WTC11 (cell line): ENCODE measurements around the gene FGG. TPM values are rescaled to one million over a fixed set of nuclear protein-coding genes. Genes with fewer than 3 reads are reported as not detected.

Source experiments
- ATAC-seq: fragments of 200-7000 bp; cut with Tn5 transposase; 2 replicates; pipeline ENCODE4 v1.10.0; 2021; ENCODE audit warnings: mild to moderate bottlenecking, moderate library complexity
- CTCF ChIA-PET: fragments of 300-600 bp; sonication (Branson Sonifier 250); formaldehyde crosslinking; loops from one replicate; lab custom pipeline; 2021; ENCODE audit warnings: antibody characterized with exemption; lab: Charles Lee
- POLR2A ChIA-PET: fragments of 350-600 bp; sonication (Branson Sonifier 250); formaldehyde crosslinking; loops from one replicate; lab custom pipeline; 2021; ENCODE audit warnings: antibody characterized with exemption; lab: Charles Lee
- DNase-seq: peaks from one replicate; pipeline ENCODE4 v3.0.0; 2021; ENCODE audit warnings: low spot score
- H3K27ac Mint-ChIP-seq: 2 replicates; pipeline ENCODE4 v1.8.0; 2021; ENCODE audit warnings: mixed read lengths
- H3K27me3 Mint-ChIP-seq: 2 replicates; pipeline ENCODE4 v1.8.0; 2021; ENCODE audit warnings: low read depth, mild to moderate bottlenecking, moderate library complexity, mixed read lengths
- H3K36me3 Mint-ChIP-seq: 2 replicates; pipeline ENCODE4 v1.8.0; 2021; ENCODE audit warnings: mixed read lengths
- H3K4me1 Mint-ChIP-seq: 2 replicates; pipeline ENCODE4 v1.8.0; 2022; ENCODE audit warnings: mixed read lengths
- H3K4me3 Mint-ChIP-seq: 2 replicates; pipeline ENCODE4 v1.8.0; 2021; ENCODE audit warnings: mild to moderate bottlenecking, moderate library complexity, mixed read lengths
- H3K9me3 Mint-ChIP-seq: 2 replicates; pipeline ENCODE4 v1.8.0; 2021; ENCODE audit warnings: mixed read lengths
- ESRRA ChIP-seq: sonication (generic); formaldehyde crosslinking; IDR thresholded peaks from 2 replicates; pipeline ENCODE4 v1.8.1; 2022; ENCODE audit warnings: mild to moderate bottlenecking, missing genetic modification reagents, borderline replicate concordance
- ETV6 ChIP-seq: sonication (generic); formaldehyde crosslinking; IDR thresholded peaks from 2 replicates; pipeline ENCODE4 v1.8.1; 2022; ENCODE audit warnings: mild to moderate bottlenecking, missing genetic modification reagents
- FOXP1 ChIP-seq: sonication (generic); formaldehyde crosslinking; IDR thresholded peaks from 2 replicates; pipeline ENCODE4 v1.8.0; 2022; ENCODE audit warnings: missing genetic modification reagents, mild to moderate bottlenecking, moderate library complexity, borderline replicate concordance
- GABPB1 ChIP-seq: sonication (generic); formaldehyde crosslinking; IDR thresholded peaks from 2 replicates; pipeline ENCODE4 v1.8.1; 2023; ENCODE audit warnings: mild to moderate bottlenecking, missing genetic modification reagents
- GTF2I ChIP-seq: fragments of 250-450 bp; sonication (Bioruptor Pico); conservative IDR thresholded peaks from 2 replicates; pipeline ENCODE4 v1.4.0; 2021; ENCODE audit warnings: mild to moderate bottlenecking
- HMGA2 ChIP-seq: fragments of 250-450 bp; sonication (Bioruptor Pico); IDR thresholded peaks from 2 replicates; pipeline ENCODE4 v1.4.0; 2021; ENCODE audit warnings: mild to moderate bottlenecking, moderate library complexity
- JAZF1 ChIP-seq: fragments of 250-450 bp; sonication (Bioruptor Pico); IDR thresholded peaks from 2 replicates; pipeline ENCODE4 v1.9.0; 2021; ENCODE audit warnings: moderate library complexity, mild to moderate bottlenecking, inconsistent platforms
- MLX ChIP-seq: sonication (generic); formaldehyde crosslinking; IDR thresholded peaks from 2 replicates; pipeline ENCODE4 v1.8.1; 2023; ENCODE audit warnings: mild to moderate bottlenecking, missing genetic modification reagents, moderate library complexity
- MXD4 ChIP-seq: fragments of 250-450 bp; sonication (Bioruptor Pico); IDR thresholded peaks from 2 replicates; pipeline ENCODE4 v1.8.0; 2021; ENCODE audit warnings: mild to moderate bottlenecking, moderate library complexity, borderline replicate concordance
- NR1H2 ChIP-seq: sonication (generic); formaldehyde crosslinking; IDR thresholded peaks from 2 replicates; pipeline ENCODE4 v1.9.0; 2021; ENCODE audit warnings: mild to moderate bottlenecking, moderate library complexity, missing genetic modification reagents
- PRDM15 ChIP-seq: sonication (generic); formaldehyde crosslinking; IDR thresholded peaks from 2 replicates; pipeline ENCODE4 v1.8.0; 2022; ENCODE audit warnings: missing genetic modification reagents
- PRRX2 ChIP-seq: fragments of 250-450 bp; sonication (Bioruptor Pico); IDR thresholded peaks from 2 replicates; pipeline ENCODE4 v1.8.0; 2021; ENCODE audit warnings: mild to moderate bottlenecking
- ZNF121 ChIP-seq: sonication (generic); formaldehyde crosslinking; IDR thresholded peaks from 2 replicates; pipeline ENCODE4 v1.8.0; 2023; ENCODE audit warnings: missing genetic modification reagents
- ZNF263 ChIP-seq: sonication (generic); formaldehyde crosslinking; IDR thresholded peaks from 2 replicates; pipeline ENCODE4 v1.8.1; 2022; ENCODE audit warnings: low read depth, mild to moderate bottlenecking, moderate library complexity, missing genetic modification reagents
- total RNA-seq: library from RNA; stranded (reverse); gene quantifications from 3 replicates; pipeline ENCODE4 v1.2.3, GENCODE V29; 2021
- TF ChIP-seq, protein P1 (sequence below): sonication (generic); formaldehyde crosslinking; IDR thresholded peaks from 2 replicates; pipeline ENCODE4 v1.8.0; 2022; ENCODE audit warnings: mild to moderate bottlenecking, missing genetic modification reagents
- TF ChIP-seq, protein P2 (sequence below): fragments of 250-450 bp; sonication (Bioruptor Pico); IDR thresholded peaks from 2 replicates; pipeline ENCODE4 v1.9.0; 2021; ENCODE audit warnings: mild to moderate bottlenecking
- TF ChIP-seq, protein P3 (sequence below): sonication (generic); formaldehyde crosslinking; conservative IDR thresholded peaks from 2 replicates; pipeline ENCODE4 v1.8.1; 2022; ENCODE audit warnings: mild to moderate bottlenecking, missing genetic modification reagents
- TF ChIP-seq, protein P4 (sequence below): fragments of 250-450 bp; sonication (Bioruptor Pico); IDR thresholded peaks from 2 replicates; pipeline ENCODE4 v1.9.0; 2021; ENCODE audit warnings: moderate library complexity, mild to moderate bottlenecking, inconsistent platforms, borderline replicate concordance
- TF ChIP-seq, protein P5 (sequence below): fragments of 250-450 bp; sonication (Bioruptor Pico); IDR thresholded peaks from 2 replicates; pipeline ENCODE4 v1.9.0; 2021; ENCODE audit warnings: mild to moderate bottlenecking
- TF ChIP-seq, protein P6 (sequence below): sonication (generic); formaldehyde crosslinking; IDR thresholded peaks from 2 replicates; pipeline ENCODE4 v1.8.1; 2022; ENCODE audit warnings: low read depth, mild to moderate bottlenecking, moderate library complexity, missing genetic modification reagents, borderline replicate concordance

The FGG gene
- total RNA-seq, 1 experiment from 2014 or later, result 2.4 TPM

GRCh38 chr4:154610582-154610981 is 1.9 kb downstream of the FGG start:
- H3K4me3 Mint-ChIP-seq, result no peak overlapping the region
- DNase-seq (no peak), ATAC-seq (no peak)
- no peak overlapping the region for H3K27ac Mint-ChIP-seq
- ChIA-PET POLR2A (no interaction called here), CTCF (interaction anchor here (0.7 to 2.9 kb wide), 2 partner anchors 8 to 52 kb away, joined by 3 to 26 read pairs; no protein-coding TSS in a partner anchor)
- TF ChIP-seq FOXP1 (CRISPR knock-in tag) (no peak), HMGA2 (no peak), PRRX2 (CRISPR knock-in tag) (no peak), ETV6 (CRISPR knock-in tag) (no peak), PRDM15 (CRISPR knock-in tag) (no peak), GABPB1 (no peak), MXD4 (no peak), ZNF263 (no peak), ESRRA (CRISPR knock-in tag) (no peak), ZNF121 (CRISPR knock-in tag) (no peak), NR1H2 (CRISPR knock-in tag) (no peak), MLX (no peak), JAZF1 (no peak), GTF2I (CRISPR knock-in tag) (no peak)
- TF ChIP-seq, protein P1, sequence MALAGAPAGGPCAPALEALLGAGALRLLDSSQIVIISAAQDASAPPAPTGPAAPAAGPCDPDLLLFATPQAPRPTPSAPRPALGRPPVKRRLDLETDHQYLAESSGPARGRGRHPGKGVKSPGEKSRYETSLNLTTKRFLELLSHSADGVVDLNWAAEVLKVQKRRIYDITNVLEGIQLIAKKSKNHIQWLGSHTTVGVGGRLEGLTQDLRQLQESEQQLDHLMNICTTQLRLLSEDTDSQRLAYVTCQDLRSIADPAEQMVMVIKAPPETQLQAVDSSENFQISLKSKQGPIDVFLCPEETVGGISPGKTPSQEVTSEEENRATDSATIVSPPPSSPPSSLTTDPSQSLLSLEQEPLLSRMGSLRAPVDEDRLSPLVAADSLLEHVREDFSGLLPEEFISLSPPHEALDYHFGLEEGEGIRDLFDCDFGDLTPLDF (CRISPR knock-in tag), result no peak
- TF ChIP-seq, protein P2, sequence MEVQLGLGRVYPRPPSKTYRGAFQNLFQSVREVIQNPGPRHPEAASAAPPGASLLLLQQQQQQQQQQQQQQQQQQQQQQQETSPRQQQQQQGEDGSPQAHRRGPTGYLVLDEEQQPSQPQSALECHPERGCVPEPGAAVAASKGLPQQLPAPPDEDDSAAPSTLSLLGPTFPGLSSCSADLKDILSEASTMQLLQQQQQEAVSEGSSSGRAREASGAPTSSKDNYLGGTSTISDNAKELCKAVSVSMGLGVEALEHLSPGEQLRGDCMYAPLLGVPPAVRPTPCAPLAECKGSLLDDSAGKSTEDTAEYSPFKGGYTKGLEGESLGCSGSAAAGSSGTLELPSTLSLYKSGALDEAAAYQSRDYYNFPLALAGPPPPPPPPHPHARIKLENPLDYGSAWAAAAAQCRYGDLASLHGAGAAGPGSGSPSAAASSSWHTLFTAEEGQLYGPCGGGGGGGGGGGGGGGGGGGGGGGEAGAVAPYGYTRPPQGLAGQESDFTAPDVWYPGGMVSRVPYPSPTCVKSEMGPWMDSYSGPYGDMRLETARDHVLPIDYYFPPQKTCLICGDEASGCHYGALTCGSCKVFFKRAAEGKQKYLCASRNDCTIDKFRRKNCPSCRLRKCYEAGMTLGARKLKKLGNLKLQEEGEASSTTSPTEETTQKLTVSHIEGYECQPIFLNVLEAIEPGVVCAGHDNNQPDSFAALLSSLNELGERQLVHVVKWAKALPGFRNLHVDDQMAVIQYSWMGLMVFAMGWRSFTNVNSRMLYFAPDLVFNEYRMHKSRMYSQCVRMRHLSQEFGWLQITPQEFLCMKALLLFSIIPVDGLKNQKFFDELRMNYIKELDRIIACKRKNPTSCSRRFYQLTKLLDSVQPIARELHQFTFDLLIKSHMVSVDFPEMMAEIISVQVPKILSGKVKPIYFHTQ (CRISPR knock-in tag), result no peak
- TF ChIP-seq, protein P3, sequence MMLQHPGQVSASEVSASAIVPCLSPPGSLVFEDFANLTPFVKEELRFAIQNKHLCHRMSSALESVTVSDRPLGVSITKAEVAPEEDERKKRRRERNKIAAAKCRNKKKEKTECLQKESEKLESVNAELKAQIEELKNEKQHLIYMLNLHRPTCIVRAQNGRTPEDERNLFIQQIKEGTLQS (CRISPR knock-in tag), result no peak
- TF ChIP-seq, protein P4, sequence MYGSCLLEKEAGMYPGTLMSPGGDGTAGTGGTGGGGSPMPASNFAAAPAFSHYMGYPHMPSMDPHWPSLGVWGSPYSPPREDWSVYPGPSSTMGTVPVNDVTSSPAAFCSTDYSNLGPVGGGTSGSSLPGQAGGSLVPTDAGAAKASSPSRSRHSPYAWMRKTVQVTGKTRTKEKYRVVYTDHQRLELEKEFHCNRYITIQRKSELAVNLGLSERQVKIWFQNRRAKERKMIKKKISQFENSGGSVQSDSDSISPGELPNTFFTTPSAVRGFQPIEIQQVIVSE, result no peak
- TF ChIP-seq, protein P5, sequence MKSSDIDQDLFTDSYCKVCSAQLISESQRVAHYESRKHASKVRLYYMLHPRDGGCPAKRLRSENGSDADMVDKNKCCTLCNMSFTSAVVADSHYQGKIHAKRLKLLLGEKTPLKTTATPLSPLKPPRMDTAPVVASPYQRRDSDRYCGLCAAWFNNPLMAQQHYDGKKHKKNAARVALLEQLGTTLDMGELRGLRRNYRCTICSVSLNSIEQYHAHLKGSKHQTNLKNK (CRISPR knock-in tag), result no peak
- TF ChIP-seq, protein P6, sequence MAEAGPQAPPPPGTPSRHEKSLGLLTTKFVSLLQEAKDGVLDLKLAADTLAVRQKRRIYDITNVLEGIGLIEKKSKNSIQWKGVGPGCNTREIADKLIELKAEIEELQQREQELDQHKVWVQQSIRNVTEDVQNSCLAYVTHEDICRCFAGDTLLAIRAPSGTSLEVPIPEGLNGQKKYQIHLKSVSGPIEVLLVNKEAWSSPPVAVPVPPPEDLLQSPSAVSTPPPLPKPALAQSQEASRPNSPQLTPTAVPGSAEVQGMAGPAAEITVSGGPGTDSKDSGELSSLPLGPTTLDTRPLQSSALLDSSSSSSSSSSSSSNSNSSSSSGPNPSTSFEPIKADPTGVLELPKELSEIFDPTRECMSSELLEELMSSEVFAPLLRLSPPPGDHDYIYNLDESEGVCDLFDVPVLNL (CRISPR knock-in tag), result no peak
- no peaks in the 10 kb centered on the region for H3K36me3 Mint-ChIP-seq
- H3K4me1 Mint-ChIP-seq, result no peaks in the 10 kb centered on the region
- H3K27me3 Mint-ChIP-seq, result no peaks in the 10 kb centered on the region
- H3K9me3 Mint-ChIP-seq, result no peaks in the 10 kb centered on the region
